Endothelial cell of umbilical vein (primary cell): ENCODE data around the gene GNB1. TPM values are rescaled to one million over a fixed set of nuclear protein-coding genes. Genes with fewer than 3 reads are reported as not detected.

Source experiments
- BruUV-seq: library from RNA; stranded (reverse); fragments of 400-500 nt; replicated peaks from 2 replicates; lab custom pipeline; 2021; lab: Mats Ljungman, UMichigan
- CTCF ChIA-PET: fragments of 300-600, 350-600 bp; sonication (Branson Sonifier 250); formaldehyde crosslinking; loops from one replicate; lab custom pipeline; 2021; ENCODE audit warnings: antibody characterized with exemption, inconsistent platforms; lab: Charles Lee
- POLR2A ChIA-PET: fragments of 300-600, 350-600 bp; sonication (Branson Sonifier 250); formaldehyde crosslinking; loops from one replicate; lab custom pipeline; 2021; ENCODE audit warnings: antibody characterized with exemption, inconsistent platforms; lab: Charles Lee
- DNase-seq: peaks from one replicate; pipeline ENCODE4 v3.0.0-alpha.2; 2011; ENCODE audit warnings: low read depth, low spot score
- FAIRE-seq: peaks from 2 replicates; lab custom pipeline; 2011; peaks lifted over from hg19 to GRCh38; lab: Jason Lieb, UNC
- H2AFZ ChIP-seq: 2 replicates; pipeline ENCODE4 v1.6.0; 2012; ENCODE audit warnings: low read depth, low read length, control low read depth, inconsistent platforms
- H3K27ac ChIP-seq: 2 replicates; pipeline ENCODE4 v1.5.1; 2011; ENCODE audit warnings: low read depth, mild to moderate bottlenecking, control low read depth, low read length, moderate library complexity; ENCODE audit not compliant: insufficient read depth
- H3K27me3 ChIP-seq, 2 experiments: 2 replicates each; pipeline versions ENCODE4 v1.6.0 to v1.6.1; 2011; ENCODE audit warnings: low read length in 2 of 2, mixed read lengths in 1 of 2; ENCODE audit not compliant: control insufficient read depth in 2 of 2, insufficient read depth in 2 of 2
- H3K36me3 ChIP-seq, 2 experiments: 2 replicates in 1 of 2; 3 replicates in 1 of 2; pipeline ENCODE4 v1.5.1; 2011; ENCODE audit warnings: low read length in 2 of 2, mild to moderate bottlenecking in 1 of 2, moderate library complexity in 1 of 2; ENCODE audit not compliant: control insufficient read depth in 2 of 2, insufficient read depth in 2 of 2; ENCODE audit errors: extremely low read depth in 1 of 2
- H3K4me1 ChIP-seq: 3 replicates; pipeline ENCODE4 v1.5.1; 2011; ENCODE audit warnings: mild to moderate bottlenecking, low read length; ENCODE audit not compliant: control insufficient read depth, insufficient read depth; ENCODE audit errors: extremely low read depth
- H3K4me2 ChIP-seq: 2 replicates; pipeline ENCODE4 v1.6.1; 2011; ENCODE audit warnings: low read length, control low read depth, mixed read lengths; ENCODE audit not compliant: insufficient read depth
- H3K4me3 ChIP-seq, 3 experiments: fragments of 200-600 bp in 1 of 3; sonication (generic), shearing (Covaris generic) in 1 of 3; replicated peaks in 1 of 3; 2 replicates each; pipeline ENCODE4 v1.5.1; 2011 to 2016; ENCODE audit warnings: control low read depth in 3 of 3, low read length in 3 of 3, mild to moderate bottlenecking in 2 of 3, inconsistent platforms in 1 of 3, low read depth in 1 of 3, moderate library complexity in 1 of 3; ENCODE audit not compliant: insufficient read depth in 1 of 3
- H3K79me2 ChIP-seq: 2 replicates; pipeline ENCODE4 v1.6.0; 2012; ENCODE audit warnings: low read length, inconsistent platforms; ENCODE audit not compliant: control insufficient read depth, insufficient read depth
- H3K9ac ChIP-seq: replicated peaks from 2 replicates; pipeline ENCODE3; 2011; ENCODE audit warnings: low read length, control low read depth; ENCODE audit not compliant: insufficient read depth; ENCODE audit errors: extremely low read depth
- H3K9me1 ChIP-seq: replicated peaks from 3 replicates; pipeline ENCODE4 v1.6.0; 2011; ENCODE audit warnings: mild to moderate bottlenecking, low read length; ENCODE audit not compliant: control insufficient read depth, insufficient read depth; ENCODE audit errors: extremely low read depth
- H3K9me3 ChIP-seq: replicated peaks from 2 replicates; pipeline ENCODE4 v1.5.1; 2012; ENCODE audit warnings: low read length, inconsistent platforms; ENCODE audit not compliant: control insufficient read depth, insufficient read depth
- H4K20me1 ChIP-seq: replicated peaks from 2 replicates; pipeline ENCODE3; 2011; ENCODE audit warnings: mild to moderate bottlenecking, low read length; ENCODE audit not compliant: control insufficient read depth, insufficient read depth; ENCODE audit errors: extremely low read depth
- FOS ChIP-seq: IDR thresholded peaks from 2 replicates; pipeline ENCODE4 v1.6.1; 2011; ENCODE audit warnings: mild to moderate bottlenecking, low read length, moderate library complexity, borderline replicate concordance; ENCODE audit not compliant: insufficient read depth
- JUN ChIP-seq: IDR thresholded peaks from 2 replicates; pipeline ENCODE4 v1.6.1; 2011; ENCODE audit warnings: borderline replicate concordance, low read depth; ENCODE audit not compliant: insufficient read length, insufficient read depth
- MYC ChIP-seq: IDR thresholded peaks from one replicate; pipeline ENCODE4 v1.6.1; 2011; ENCODE audit warnings: mild to moderate bottlenecking, low read depth, low read length
- POLR2AphosphoS5 ChIP-seq: IDR thresholded peaks from 2 replicates; pipeline ENCODE4 v1.6.1; 2012; ENCODE audit warnings: low read depth, mild to moderate bottlenecking, control low read depth, low read length, moderate library complexity; ENCODE audit not compliant: insufficient read depth
- dilution Hi-C: fragments of 300-500 bp; cut with MboI; formaldehyde crosslinking; loops from one replicate; pipeline ENCODE4 v1.15.0; 2019; ENCODE audit warnings: low sequenced_read_pairs; ENCODE audit not compliant: extremely low pct_ligation_motif_present
- intact Hi-C: fragments of 100-400 bp; cut with micrococcal nuclease; formaldehyde crosslinking; loops from one replicate; pipeline ENCODE4 v1.10.0; 2022
- polyA plus RNA-seq, 4 experiments: library from polyadenylated mRNA; depleted of rRNA in 3 of 4; stranded (reverse) in 3 of 4; unstranded in 1 of 4; fragments of >200 nt; gene quantifications; 2 replicates each; pipeline versions ENCODE4 v1.2.1 to v1.2.3, GENCODE V29; 2011 to 2012; ENCODE audit warnings: missing spikeins in 1 of 4
- total RNA-seq: library from RNA; stranded (reverse); gene quantifications from 2 replicates; pipeline ENCODE4 v1.2.3, GENCODE V29; 2021
- TF ChIP-seq, protein P1 (sequence below): IDR thresholded peaks from 2 replicates; pipeline ENCODE4 v1.6.1; 2011; ENCODE audit not compliant: insufficient read depth, insufficient read length
- TF ChIP-seq, protein P2 (sequence below), 2 donors: IDR thresholded peaks; 1 replicate in 1 of 2; 2 replicates in 1 of 2; pipeline ENCODE4 v1.5.1; 2011; ENCODE audit warnings: low read length in 2 of 2, mild to moderate bottlenecking in 2 of 2, moderate library complexity in 2 of 2, control low read depth in 1 of 2, inconsistent platforms in 1 of 2, low read depth in 1 of 2; ENCODE audit not compliant: insufficient read depth in 1 of 2; ENCODE audit errors: extremely low read depth in 1 of 2

Gene GNB1
- total and polyA plus RNA-seq, 2 donors (not counting 3 experiments of a cell fraction or from before 2014, with no cell fraction given), result 501 to 529 TPM

DNA sequence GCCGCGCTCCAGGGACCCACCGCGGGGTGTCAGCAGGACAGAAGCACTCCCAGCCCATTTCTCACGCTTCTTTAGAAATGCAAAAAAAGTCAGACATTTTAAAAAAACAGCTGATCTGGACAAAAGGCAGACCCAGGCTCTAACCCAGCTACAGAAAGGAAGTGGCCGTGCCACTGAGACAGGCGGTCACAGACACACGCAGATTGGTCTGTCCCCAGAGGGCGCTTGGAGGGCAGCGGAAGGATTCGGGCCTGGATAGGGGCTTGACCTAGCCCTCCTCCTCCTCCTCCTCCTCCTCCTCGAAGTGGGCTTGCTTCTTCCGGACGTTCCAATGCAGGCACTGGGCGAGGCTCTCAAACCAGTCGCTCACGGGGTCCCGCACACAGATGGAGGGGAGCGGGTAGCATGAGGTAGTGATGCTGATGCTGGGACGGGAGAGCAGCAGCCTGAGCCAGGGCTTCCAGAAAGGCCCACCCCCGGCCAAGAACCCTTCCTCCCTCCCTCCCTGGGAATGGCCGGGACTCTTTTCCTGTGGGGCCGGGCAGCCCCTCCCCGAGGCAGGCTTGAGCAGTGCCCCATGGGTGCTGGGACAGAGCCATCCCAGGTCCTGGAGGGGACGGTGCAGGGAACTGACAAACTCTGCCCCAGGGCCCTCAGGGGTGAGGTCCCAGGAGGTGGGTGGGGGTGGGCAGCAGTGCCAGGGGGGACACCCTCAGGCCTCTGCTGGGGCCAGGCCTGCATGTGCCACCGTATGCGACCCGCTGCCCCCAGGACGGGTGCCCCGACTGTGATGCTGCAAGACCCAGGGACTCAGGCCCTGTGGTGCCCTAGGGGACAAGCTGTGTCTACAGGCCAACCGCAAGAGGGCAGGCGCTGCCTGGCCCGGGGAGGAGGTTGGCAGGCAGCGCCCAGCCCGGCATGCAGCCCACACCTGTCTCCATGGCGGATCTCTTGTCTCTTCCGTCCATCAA lies 138.0 kb downstream of the GNB1 start:
- dilution Hi-C loops, result no loop called here
- Histone ChIP-seq H3K9me3 (no peaks in the 10 kb centered on the region), H3K4me1 (no peaks in the 10 kb centered on the region), H3K4me3 (no peak overlapping the region), H3K79me2 (peaks cover under 1% of the 10 kb centered on the region), H3K36me3 (peaks cover 4 to 28% of the 10 kb centered on the region in 2 experiments), H2AFZ (no peak overlapping the region), H3K27ac (no peak overlapping the region), H3K9ac (no peak overlapping the region), H3K9me1 (no peaks in the 10 kb centered on the region), H3K4me2 (no peak overlapping the region), H4K20me1 (no peaks in the 10 kb centered on the region), H3K27me3 (no peaks in the 10 kb centered on the region)
- FAIRE-seq, result no peak
- intact Hi-C loops, result no loop called here
- ChIA-PET POLR2A (no interaction called here), CTCF (no interaction called here)
- DNase-seq, result no peak
- TF ChIP-seq POLR2AphosphoS5 (no peak), MYC (no peak), JUN (no peak), FOS (no peak)
- TF ChIP-seq, protein P1, sequence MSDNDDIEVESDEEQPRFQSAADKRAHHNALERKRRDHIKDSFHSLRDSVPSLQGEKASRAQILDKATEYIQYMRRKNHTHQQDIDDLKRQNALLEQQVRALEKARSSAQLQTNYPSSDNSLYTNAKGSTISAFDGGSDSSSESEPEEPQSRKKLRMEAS, result no peak
- TF ChIP-seq, protein P2, sequence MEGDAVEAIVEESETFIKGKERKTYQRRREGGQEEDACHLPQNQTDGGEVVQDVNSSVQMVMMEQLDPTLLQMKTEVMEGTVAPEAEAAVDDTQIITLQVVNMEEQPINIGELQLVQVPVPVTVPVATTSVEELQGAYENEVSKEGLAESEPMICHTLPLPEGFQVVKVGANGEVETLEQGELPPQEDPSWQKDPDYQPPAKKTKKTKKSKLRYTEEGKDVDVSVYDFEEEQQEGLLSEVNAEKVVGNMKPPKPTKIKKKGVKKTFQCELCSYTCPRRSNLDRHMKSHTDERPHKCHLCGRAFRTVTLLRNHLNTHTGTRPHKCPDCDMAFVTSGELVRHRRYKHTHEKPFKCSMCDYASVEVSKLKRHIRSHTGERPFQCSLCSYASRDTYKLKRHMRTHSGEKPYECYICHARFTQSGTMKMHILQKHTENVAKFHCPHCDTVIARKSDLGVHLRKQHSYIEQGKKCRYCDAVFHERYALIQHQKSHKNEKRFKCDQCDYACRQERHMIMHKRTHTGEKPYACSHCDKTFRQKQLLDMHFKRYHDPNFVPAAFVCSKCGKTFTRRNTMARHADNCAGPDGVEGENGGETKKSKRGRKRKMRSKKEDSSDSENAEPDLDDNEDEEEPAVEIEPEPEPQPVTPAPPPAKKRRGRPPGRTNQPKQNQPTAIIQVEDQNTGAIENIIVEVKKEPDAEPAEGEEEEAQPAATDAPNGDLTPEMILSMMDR (IDR thresholded peaks at IDR 0.05; ENCODE audit: extremely low read depth in 1 of 2, insufficient read depth in 1 of 2, low read depth in 1 of 2, low read length in 2 of 2), result no peak
- BruUV-seq, result no TSS peak
